ENCODE measurements around the gene FGG.

Gene FGG

GRCh38 chr4:154612472-154613414 is at the start of gene FGG:
FGG (minus strand) TSS chr4:154612656; CDS start chr4:154612609, 47 bp downstream.
- no peak for DNase-seq (ENCODE audit: low spot score)

- no peak for DNase-seq (ENCODE audit: low spot score)
Observed at GRCh38 chr4:154660052-154660451, 47.6 kb upstream of the FGG start.

GRCh38 chr4:154658680-154659405 is 46.4 kb upstream of the FGG start:
- no peak for DNase-seq (ENCODE audit: low spot score)

GRCh38 chr4:154643493-154643892 is 31.0 kb upstream of the FGG start:
- no peak for DNase-seq (ENCODE audit: low spot score)

- DNase-seq (ENCODE audit: low spot score) = no peak
Observed at GRCh38 chr4:154642373-154643009, 30.0 kb upstream of the FGG start.

GRCh38 chr4:154640999-154641398 is 28.5 kb upstream of the FGG start:
- no peak for DNase-seq (ENCODE audit: low spot score)

GRCh38 chr4:154634058-154634457 is 21.6 kb upstream of the FGG start:
- no peak for DNase-seq (ENCODE audit: low spot score)

- no peak for DNase-seq (ENCODE audit: low spot score)
Observed at GRCh38 chr4:154631828-154632227, 19.4 kb upstream of the FGG start.

- no peak for DNase-seq (ENCODE audit: low spot score)
Observed at GRCh38 chr4:154630324-154630723, 17.9 kb upstream of the FGG start.

GRCh38 chr4:154626793-154627484 is 14.5 kb upstream of the FGG start:
- peak; percentile 11 for DNase-seq (ENCODE audit: low spot score)

- DNase-seq (ENCODE audit: low spot score) = no peak
Observed at GRCh38 chr4:154625971-154626370, 13.5 kb upstream of the FGG start.

- DNase-seq (ENCODE audit: low spot score) = no peak
Observed at GRCh38 chr4:154623995-154624394, 11.5 kb upstream of the FGG start.

- DNase-seq (ENCODE audit: low spot score) = no peak
Observed at GRCh38 chr4:154623436-154623835, 11.0 kb upstream of the FGG start.

GRCh38 chr4:154622598-154622997 is 10.1 kb upstream of the FGG start:
- peak; percentile 51 for DNase-seq (ENCODE audit: low spot score)

GRCh38 chr4:154620111-154620510 is 7.7 kb upstream of the FGG start:
- no peak for DNase-seq (ENCODE audit: low spot score)

GRCh38 chr4:154618708-154619315 is 6.4 kb upstream of the FGG start:
- peak; percentile 51 for DNase-seq (ENCODE audit: low spot score)

- no peak for DNase-seq (ENCODE audit: low spot score)
Observed at GRCh38 chr4:154617820-154618317, 5.4 kb upstream of the FGG start.

GRCh38 chr4:154616731-154617130 is 4.3 kb upstream of the FGG start:
- no peak for DNase-seq (ENCODE audit: low spot score)

- DNase-seq (ENCODE audit: low spot score) = no peak
Observed at GRCh38 chr4:154616287-154616686, 3.8 kb upstream of the FGG start.

- no peak for DNase-seq (ENCODE audit: low spot score)
Observed at GRCh38 chr4:154615211-154615610, 2.8 kb upstream of the FGG start.

- DNase-seq (ENCODE audit: low spot score) = no peak
Observed at GRCh38 chr4:154614306-154614705, 1.9 kb upstream of the FGG start.
